Hippocampal formation (tissue), 2 donors: ENCODE measurements around the gene DHRS4L2.
A peak's percentile ranks its signal among the peaks of the same experiment; 100 is the strongest.
"Not testable (repeated sequence)": the region's sequence is repeated elsewhere in the genome, so short reads cannot be mapped to it uniquely, and the experiment has no call there.

ENCODE experiments used
- DNase-seq, 2 donors: peaks; one replicate each; lab custom pipeline; 2025; lab: John Stamatoyannopoulos, UW

Gene DHRS4L2

DNA sequence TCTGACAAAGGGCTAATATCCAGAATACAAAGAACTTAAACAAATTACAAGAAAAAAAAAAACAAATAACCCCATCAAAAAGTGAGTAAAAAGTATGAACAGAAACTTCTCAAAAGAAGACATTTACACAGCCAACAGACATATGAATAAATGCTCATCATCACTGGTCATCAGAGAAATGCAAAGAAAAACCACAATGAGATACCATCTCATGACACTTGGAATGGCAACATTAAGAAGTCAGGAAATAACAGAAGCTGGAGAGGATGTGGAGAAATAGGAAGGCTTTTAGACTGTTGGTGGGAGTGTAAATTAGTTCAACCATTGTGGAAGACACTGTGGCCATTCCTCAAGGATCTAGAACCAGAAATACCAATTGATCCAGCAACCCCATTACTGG is 30.2 kb downstream of the DHRS4L2 start:
- not testable (repeated sequence) for DNase-seq

DNA sequence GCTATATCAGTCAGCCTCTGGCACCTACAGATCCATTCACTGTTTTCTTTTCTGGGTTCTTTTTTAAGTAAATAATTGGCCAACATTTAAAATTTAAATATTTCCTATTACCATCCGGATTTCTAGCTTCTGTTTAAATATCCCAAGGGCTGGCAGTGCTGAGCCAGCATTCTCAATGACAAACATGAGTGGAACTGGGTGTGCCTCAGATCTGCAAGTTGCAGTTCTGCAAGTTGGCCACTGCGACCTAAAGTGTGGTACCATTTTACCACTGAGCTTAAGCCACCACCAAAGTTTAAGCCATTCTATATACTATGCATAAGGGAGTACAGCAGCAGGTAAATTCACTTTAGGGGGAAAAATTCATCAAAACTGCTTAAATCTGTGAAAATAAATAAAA is 31.2 kb downstream of the DHRS4L2 start:
- not testable (repeated sequence) for DNase-seq

- not testable (repeated sequence) for DNase-seq
Observed at GRCh38 chr14:24020520-24020919, 31.8 kb downstream of the DHRS4L2 start.

DNA sequence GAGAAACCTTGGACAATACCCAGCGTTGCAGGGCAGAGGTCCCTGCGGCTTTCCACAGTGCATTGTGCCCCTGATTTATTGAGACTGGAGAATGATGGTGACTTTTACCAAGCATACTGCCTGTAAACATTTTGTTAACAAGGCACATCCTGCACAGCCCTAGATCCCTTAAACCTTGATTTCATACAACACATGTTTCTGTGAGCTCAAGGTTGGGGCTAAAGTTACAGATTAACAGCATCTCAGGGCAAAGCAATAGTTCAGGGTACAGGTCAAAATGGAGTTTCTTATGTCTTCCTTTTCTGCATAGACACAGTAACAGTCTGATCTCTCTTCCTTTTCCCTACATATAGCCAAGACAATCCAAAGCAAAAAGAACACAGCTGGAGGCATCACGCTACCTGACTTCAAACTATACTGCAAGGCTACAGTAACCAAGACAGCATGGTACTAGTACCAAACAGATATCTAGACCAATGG is 36.2 kb downstream of the DHRS4L2 start:
- not testable (repeated sequence) for DNase-seq

- DNase-seq = not testable (repeated sequence)
Observed at GRCh38 chr14:24029687-24030086, 41.0 kb downstream of the DHRS4L2 start.

- not testable (repeated sequence) for DNase-seq
Observed at GRCh38 chr14:24031331-24031730, 42.6 kb downstream of the DHRS4L2 start.

GRCh38 chr14:24032727-24033418 is 44.1 kb downstream of the DHRS4L2 start:
- no peak for DNase-seq

DNA sequence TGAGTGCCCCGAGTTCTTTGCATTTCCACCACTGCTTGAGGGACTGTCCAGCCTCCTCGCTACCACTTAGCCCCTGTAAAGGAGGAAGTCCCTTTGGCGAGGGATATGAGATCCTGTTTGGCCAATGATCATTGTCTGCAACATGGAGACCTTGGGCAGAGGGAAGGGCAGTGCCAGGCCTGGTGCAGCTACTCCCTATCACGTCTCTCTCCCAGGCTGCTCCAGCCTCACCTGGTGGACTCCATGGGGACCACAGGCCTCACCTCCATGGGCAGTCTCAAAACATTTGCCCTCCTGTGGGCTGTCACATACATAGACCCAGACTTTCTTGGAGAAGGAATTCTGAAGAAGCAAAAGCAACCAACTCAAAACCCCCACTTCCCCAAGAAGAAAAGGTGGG is 47.0 kb downstream of the DHRS4L2 start:
- not testable (repeated sequence) for DNase-seq

DNA sequence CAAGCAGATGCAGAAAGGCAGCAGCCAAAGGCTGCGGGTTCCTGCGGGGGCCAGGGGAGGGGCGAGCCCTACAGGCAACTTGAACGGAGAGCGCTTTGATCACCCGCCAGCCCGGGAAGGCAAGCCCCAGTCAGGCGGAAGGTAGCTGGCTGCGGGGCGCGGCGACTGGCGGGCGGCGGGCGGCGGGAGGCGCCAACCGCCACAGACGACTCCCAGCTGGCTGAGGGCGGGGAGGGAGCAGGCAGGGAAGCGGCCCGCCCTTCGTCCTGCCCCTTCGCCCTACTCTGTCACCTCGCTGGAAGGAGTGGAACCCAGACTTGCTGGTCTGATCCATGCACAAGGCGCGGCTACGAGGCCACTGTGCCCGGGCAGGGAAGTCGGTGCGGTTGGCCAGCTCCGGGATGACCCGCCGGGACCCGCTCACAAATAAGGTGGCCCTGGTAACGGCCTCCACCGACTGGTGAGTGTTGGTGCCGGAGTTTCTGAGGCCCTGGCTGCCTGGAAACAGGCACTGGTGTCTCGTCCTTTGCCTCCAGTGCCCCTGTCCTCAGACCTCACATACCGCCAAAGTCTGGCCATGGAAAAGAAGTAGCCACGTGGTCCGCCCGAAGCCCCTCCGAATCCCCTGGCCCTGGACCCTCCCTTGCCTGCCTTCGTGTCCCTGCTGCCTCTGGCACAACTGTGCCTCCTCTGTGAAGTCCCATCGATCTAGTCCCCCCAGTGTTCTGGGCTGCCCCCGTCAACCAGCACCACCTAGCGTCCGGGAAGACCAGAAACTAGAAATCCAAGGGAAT is 47.6 kb downstream of the DHRS4L2 start:
- peak; percentile 77 to 78 for DNase-seq

DNA sequence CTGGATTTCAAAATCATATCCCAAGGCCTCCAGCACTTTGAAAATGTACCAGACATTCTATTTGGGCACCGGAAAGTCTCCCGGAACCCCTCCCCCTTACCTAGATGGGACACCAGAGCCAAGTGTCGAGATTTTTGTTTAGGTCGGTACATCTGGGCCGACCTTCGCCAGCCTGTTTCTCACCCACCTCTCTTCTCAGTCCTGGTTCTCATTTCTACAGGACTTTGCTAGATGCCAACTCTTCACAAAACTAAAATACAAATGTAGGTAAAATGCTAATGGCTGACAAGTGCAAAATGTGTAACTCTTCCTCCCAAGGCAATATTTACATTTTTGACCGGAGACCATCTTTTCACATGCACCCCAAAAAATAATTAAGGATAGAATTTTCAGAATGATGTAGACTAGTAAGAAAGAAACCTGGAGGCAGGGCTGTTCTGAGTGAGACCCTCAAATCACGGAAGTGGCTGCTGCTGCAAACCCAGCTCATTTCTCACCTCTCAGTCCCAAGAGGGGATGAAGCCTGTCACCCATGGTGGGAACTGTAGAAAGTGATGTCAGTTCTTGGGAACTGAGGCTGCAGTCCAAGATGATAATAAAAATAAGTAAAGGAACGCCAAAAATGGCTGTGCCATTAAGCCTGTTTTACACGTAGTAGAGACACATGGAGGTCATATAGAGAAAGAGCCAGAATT is 48.4 kb downstream of the DHRS4L2 start:
- DNase-seq = not testable (repeated sequence)

- no peak for DNase-seq
Observed at GRCh38 chr14:24037658-24038037, 48.9 kb downstream of the DHRS4L2 start.

DNA sequence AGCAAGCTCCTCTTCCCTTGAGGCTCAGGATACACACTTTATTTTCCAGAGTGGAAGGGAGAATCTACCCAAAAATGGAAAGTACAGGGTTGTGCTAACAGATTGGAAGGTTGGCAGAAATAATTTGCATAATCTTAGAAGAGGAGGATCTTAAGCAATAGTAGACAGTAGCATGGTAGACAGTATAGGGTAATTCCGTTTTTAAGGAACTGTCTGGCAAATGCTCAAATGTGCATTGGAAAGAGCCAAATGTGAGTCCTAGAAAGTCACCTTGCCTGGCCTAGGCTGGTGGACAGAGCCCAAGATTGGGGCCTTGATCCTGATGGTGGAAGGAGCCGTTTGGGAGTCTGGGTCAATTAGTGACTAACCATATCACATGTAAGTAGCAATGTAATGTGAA is 50.0 kb downstream of the DHRS4L2 start:
- no peak for DNase-seq

DNA sequence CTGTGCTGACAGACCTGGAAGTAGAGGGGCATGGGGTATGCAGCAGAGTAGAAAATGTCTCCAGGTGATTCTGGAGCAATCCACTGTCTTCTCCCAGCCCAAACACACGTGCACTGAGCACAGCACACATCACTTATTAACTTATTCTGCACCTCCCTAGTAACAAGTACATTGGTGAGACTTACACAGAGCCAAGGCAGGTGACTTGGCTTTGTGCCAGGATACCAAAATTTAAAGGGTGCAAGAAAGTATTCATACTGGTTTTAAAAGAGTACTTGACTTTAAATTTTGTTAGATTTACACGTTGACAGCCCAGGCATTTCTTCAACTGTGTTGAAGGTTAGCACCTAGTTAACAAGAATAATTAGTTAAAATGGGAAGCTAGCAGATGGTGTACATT is 52.0 kb downstream of the DHRS4L2 start:
- DNase-seq = no peak

- no peak for DNase-seq
Observed at GRCh38 chr14:24042746-24043145, 54.0 kb downstream of the DHRS4L2 start.

GRCh38 chr14:24049002-24049401 is 60.3 kb downstream of the DHRS4L2 start:
- DNase-seq = not testable (repeated sequence)

- DNase-seq = not testable (repeated sequence)
Observed at GRCh38 chr14:24050753-24051152, 62.0 kb downstream of the DHRS4L2 start.

DNA sequence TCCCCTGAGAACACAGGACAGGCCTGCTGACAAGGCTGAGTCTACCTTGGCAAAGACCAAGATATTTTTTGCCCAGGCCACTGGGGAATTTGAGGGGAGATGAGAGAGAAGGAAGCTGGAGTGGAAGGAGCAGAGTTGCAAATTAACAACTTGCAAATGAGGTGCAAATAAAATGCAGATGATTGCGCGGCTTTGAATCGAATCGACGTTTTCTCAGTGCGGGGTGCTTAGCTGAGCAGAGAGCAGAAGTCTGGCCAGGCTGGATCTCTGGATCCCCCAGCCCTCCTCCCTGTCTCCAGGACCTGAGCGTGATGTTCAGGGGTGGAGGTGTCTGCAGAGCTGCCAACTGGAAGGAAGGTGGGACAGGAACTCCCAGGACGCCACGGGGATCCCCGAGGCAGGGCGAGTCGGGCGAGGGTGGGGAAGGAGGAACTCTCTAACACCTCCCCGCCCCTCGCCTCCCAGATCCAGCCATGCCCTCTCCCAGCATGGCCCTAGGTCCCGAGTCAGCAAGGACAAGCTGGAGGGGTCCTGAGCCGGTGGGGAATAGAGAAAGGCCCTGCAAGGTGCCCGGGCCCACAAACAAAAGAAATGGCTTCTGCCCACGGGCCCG is 62.6 kb downstream of the DHRS4L2 start:
- DNase-seq = no peak

DNA sequence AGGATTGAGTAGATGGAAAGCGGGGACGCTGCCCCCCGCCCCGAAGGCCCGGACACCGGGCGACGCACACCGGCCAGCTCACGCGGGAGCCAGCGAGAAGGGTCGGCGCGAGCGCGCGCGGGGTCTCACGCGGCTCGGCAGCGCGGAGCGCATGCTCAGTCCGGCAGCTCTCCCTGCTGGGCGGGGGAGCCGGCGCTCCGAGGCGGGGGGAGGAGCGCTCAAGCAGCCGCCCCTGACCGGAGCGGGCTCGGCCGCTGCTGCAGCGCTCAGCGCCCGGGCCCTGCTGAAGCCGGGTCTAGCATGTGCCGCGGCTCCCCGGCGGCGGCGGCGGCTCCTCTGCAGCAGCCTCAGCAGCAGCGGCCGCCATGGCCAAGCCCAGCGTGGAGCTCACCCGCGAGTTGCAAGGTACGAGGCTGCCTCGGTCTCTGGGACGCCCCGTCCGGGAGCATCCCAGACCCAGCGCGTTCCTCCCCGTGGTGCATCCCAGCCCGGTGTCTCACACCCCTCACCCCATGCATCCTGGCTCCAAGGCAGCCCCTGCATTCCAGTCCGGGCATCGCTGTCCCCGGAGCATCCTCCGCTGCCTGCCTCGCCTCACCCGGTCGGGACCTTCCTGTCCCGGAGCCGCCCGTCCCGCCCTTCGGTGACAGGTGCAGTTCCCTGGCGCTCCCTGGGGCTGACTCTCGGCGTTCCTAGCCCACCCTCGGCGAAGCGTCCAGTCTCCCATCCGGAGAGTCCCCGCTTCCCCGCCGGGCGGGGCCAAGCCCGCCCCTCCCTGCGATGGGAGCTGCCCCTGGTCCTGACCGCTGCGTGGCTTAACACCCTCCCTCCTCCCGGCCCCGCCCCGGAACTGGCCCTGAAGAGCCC is 63.3 kb downstream of the DHRS4L2 start, which contains the start of gene CARMIL3:
Gene CARMIL3 (plus strand): TSS at position 221 of the 867 bp plus-strand sequence. CDS start 145 bp downstream, at position 366.
- peak; percentile 55 to 73 for DNase-seq

GRCh38 chr14:24052656-24053547 is 64.2 kb downstream of the DHRS4L2 start:
- no peak for DNase-seq
